DMS53 treated with DMSO at 0.1 percent for 48 hours (cell line): Measurements from ENCODE around the gene SMPD3.

Source experiments
- DNase-seq: peaks from one replicate; lab custom pipeline; 2025; ENCODE audit not compliant: unreplicated experiment; lab: John Stamatoyannopoulos, UW

Gene SMPD3

DNA sequence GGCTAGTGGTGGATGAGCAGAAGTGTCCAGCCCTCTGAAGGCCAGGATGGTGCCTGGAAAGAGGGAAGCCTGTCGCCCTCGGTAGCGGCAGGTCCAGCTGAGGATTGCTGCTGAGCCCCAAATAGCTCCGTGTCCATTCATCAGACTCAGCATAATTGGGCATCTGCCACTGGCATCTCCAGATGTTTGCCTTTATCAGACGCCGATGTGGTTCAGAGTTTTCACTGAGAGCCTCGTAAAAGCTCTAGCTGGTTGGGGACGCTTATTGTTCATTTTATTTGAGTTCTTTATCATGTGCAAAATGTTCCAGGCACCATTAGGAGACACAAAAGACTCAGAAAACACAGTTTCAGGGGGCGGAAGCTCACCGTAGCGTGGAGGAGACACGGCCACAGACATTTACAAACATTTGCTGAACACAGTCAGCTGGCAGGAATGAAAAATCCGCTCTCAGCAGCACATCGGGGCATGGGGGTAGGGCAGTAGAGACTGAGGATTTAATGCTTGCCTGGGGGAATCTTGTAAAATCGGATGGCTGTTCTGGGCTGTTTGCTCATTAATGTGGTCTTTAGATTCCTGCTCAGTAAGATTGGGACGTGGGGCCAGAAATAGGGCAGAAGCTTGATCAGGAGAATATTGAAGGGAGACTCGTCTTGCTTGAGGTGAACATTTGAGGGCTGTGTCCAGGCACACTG, 41.7 kb downstream of the SMPD3 start:
- DNase-seq = no peak

DNA sequence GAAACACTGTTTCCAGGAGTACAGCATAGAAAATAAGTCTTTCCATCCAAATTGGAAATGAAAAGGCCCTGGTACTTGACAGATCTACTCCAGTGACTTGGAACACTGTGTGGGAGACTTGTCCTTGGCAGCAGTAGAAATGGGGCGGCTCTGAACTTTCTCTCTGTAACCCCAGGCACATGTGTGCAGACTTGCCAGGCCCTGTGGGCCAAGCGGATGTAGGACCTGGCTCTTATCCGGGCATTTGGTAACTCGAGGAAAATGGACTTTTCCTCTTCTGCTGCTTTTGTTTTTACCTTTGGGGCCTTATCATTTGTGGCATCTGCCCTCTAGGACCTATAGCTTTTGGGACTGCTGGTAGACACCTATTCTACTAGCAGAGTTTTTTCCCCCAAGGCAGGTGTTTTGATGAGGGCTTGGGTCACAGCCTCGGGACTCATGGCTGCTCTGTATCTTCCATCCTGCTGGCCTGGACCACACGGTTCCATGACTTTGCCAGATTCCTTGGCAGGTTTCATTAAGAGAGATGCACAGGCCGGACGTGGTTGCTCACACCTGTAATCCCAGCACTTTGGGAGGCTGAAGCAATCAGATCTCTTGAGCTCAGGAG, 43.5 kb downstream of the SMPD3 start:
- no peak for DNase-seq

DNA sequence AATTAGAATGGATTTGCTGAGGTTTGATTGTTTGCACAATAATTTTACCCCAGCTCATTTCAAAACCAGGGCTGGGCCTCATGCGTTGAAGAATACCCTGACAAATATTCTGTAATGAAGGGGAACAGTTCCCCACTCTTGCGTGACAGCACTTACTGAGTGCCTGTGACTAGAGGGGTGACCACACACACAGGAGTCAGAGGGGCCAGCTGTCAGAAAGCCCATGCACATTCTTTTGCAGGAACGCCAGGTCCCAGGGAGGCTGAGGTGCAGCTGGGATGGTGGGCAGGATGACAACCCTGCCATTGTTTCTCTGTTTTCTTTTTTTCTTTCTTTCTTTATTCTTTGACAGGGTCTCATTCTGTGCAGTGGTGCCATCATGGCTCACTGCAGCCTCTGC, 44.6 kb downstream of the SMPD3 start:
- no peak for DNase-seq

DNA sequence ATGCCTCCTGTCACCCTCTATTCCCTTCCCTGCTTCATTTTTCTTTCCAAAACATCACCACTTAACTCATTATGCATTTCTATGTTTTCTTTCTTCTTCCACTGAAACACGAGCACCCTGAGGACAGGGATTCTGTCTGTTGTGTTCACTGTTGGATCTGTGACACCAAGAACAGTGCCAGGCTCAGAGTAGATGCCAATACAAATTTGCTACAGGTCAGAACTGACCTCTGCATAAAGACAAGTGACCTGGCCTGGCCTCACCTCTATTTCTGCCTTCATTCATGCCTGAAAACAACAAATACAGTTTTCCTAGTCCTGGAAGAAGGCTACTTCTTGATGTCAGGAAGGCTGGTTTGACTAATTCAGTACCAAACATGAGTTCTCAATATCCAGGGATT, 45.1 kb downstream of the SMPD3 start:
- DNase-seq = no peak

DNA sequence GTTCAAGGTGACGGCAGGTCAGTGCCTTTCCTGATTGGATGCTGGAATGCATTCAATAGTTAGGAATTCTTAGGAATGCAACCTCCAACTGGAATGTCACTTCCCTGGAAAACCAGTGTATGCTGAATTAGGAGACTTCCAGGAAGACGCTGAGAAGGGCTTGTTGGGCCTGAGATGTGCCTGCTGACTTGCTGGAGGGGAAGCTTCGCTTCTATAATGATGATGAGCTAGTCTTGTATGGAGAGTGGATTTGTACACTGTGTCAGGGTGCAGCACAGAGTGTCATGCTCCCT, 45.6 kb downstream of the SMPD3 start:
- DNase-seq = no peak

DNA sequence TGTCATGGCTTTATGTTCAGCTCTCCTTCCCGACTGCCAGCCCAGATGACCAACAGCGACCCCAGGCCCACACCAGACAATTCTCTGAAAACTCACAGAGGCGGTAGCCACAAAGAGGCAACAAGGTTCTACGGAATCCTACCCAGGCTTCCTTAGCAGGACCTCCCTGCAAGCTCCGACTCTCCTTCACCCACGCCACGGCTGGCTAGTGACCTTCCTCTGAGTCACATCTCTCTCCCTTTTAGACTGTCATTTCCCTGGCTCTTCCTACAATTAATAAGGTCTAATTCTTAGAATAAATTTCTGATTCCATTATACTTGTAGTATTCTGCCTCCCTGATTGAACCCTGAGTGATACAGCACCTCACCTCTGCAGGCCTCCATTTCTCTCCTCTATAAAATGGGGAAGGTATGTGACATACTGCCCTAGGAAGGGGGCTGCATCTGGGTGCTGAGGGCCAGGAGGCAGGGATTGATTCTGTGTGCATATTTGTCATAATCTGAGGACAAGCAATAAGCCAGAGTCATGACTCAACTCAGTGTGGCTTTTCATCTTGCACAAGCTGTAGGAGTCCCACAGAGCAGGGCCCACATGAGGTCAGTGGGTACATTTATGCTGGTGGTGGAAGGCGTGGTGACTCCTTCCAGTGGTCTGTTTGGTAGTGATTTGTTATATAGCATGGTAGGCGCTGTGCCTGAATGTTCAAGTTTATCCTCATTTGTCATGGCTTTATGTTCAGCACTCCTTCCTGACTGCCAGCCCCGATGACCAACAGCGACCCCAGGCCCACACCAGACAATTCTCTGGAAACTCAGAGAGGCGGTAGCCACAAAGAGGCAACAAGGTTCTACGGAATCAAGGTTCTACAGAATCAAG, 46.2 kb downstream of the SMPD3 start:
- DNase-seq = no peak

DNA sequence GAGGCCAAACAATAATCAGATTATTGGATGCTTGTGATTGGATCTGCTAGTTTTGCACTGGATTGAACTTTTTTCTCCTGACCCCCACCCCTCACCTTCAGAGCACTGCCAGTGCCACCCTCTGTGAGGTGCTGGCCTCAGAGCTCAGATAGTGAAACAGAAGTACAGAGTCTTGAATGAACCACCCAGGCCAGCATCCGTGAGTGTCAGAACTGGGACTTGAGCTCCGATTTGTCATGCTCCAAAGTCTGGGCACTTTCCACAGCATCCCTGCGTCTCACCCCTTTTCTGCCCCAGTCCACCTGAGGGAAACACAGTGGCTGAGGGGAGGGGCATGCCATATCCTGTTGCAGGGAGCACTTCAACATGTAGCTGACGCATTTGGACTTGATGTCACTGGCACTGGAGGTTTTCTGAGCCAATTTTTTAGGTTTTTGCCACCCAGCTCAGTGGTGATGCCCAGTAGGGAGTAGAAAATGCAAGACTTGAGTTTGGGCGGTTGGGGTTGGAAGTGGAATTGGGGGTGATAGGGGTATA, 47.3 kb downstream of the SMPD3 start:
- DNase-seq = no peak

DNA sequence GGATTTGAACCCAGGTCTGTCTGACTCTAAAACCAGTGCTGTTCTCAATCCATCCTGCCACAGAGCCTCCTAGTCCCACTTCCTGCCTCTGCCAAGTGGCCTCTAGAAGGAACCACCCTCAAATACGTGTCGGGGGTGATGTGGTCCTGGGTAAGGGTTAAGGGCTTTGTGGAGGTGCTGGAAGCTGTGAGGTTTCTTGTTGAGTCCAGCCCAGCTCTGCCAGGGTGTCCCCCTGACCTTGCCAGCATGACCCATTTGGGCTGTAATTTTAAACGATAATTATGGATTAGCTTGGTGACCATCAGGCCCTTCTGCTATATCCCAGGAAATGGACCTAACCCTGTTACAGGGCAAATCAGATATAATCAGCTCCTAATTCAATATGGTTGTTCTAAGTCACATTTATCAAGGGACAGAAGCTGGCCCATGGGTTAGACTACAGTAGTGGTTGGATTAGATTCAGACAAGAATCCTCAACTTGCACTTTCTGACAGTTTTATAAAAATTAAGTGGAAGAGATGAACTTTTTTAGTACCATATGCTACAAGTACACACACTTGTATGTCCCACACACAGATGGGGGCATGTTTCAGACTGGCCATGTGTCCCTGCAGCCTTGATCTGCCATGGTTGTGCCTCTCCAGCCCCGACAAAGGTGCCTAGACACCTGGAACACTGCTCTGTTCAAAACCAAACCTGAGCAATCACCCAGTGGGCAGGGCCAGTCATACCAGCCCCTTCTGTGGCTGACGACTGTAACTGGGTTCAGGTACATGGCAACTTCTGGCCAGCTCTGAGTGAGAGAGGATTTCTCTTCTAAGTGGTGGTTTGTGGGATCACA, 48.0 kb downstream of the SMPD3 start:
- DNase-seq = no peak

DNA sequence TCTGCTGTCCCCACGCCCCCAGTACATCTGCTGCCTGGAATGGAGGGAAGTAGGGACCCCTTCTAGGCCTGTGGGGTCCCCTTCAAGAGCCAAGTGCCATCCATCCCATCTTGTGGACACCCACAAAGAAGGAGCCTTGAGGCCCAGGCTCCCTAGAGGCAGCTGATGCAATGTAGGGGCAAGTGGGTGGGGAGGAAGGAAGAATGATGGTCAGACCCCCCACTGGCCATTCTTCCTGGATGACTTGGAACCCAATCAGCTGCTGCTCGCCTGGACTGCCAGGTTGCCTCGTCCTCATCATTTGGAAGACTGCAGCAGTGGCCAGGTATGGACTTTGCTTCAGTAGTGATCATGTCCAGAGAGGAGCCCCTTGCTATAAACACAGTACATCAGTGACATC, 48.9 kb downstream of the SMPD3 start:
- no peak for DNase-seq

DNA sequence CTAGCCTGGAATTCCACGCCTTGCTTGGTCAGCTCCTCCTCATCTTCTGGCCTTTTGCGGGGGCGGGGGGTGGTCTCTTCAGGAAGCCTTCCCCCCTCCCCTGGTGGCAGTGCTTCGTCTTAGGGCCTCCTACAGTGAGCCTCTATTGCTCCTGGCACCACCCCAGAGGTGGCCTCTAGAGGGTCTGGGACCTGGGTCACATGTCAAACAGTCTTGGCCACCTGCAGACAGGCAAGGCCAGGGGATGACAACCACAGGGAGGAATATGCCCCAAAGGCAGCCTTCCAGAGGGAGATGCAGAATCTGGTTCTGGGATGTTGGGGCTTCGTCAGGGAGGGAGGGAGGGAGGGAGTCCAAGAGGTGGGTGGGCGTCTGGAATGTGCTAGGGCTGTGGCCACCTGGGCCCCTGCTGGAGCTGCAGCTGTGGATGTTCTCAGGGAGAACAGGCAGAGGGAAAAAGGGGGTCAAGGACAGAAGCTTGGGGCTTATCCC, 50.6 kb downstream of the SMPD3 start:
- no peak for DNase-seq

DNA sequence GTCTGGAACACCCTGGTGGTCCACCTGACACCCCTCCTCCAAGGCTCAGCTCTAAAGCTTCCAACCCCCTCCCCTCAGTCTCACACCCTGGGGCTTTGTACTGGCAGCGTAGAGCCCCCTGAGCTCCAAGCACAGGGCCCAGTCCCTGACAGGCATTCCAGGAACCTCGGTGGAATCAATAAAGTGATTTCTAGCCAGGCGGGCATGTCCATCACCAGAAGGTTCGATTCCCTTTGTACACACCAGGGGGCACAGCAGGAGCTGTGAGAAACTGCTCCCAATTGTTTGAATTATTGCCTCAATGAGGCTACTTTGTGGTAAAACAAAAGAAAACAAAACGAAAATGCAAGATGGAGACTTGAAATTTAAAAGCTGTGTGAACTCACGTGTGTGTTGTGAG, 51.8 kb downstream of the SMPD3 start:
- peak; percentile 19 for DNase-seq

DNA sequence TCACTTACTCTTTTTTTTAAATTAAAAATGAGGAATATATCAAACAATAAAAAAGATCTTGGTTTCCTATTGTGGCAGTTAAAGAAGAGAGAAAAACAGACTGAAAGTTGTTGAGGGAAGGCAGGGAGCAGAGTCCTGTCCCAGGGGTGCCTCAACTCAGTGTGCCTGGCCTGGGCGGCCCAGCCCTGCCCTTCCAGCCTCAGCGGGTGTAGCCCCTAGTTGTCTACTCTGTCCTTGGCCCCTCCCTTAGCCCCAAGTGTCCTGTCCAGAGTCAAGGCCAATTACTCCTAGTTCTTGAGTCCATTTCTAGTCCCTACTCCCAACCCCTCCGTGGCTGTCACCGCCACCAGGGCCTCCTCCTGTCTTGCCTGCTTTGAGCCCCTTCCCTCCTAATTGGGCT, 52.5 kb downstream of the SMPD3 start:
- DNase-seq = no peak

DNA sequence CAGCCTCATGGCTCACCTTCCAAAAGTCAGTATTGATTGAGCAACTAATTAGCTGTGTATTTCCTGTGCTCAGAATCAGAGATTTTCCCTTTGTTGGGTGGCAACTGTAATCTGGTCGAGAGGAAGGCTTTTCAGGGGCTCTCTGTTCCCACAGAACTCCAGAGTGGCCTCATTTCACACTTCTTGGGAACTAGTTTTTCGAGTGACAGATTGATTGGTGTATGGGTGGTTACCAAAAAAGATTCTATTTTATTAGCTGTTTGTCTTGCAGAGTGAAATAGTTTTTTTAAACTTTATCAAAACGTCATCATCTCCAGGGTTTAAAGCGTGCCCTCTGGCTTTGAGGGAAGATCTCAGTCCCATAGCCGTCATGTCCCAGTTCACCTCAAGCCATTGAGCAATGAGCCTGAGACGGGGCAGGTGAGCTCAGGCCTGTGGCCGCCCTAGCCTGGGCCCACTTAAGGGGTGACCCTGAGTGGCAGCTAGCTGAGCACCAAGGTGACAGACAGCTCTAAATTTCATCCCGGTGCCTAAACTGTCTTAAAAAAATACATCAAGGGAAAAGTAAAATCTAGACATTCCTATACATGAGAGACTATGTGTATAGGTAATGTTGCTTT, 53.0 kb downstream of the SMPD3 start:
- DNase-seq = no peak

DNA sequence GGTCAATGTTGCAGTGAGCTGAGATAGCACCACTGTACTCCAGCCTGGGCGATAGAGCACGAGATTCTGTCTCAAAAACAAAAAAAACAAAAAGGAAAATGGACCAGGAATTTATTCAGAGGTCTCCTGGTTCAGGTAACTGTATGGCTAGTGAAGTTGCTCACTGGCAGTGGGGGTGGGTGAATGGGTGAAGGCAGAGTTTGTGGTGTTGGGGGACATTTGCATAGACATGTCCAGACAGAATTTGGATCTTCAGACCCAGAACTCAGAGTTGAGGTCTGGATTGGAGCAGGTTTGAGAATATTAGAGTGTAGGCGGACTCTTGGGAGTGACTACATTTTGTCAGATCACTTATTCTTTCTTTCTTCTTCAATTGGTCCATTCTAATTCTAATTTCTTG, 55.0 kb downstream of the SMPD3 start:
- no peak for DNase-seq

DNA sequence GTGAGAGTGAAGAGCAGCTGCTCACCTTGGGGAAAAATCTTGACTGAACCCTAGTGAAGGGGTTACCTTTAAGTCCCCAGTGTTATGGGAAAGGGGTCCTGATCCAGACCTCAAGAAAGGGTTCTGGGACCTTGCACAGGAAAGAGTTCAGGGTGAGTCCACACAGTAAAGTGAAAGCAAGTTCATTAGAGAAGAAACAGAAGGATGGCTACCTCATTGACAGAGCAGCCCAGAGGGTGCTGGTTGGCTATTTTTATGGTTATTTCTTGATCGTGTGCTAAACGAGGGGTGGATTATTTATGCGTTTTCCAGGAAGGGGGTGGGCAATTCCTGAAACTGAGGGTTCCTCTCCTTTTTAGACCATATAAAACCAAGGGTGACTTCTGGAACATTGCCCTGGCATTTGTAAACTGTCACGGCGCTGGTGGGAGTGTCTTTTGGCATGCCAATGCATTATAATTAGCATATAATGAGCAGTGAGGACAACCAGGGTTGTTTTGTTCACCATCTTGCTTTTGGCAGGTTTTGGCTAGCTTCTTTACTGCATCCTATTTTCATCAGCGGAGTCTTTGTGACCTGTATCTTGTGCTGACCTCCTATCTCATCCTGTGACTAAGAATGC, 58.4 kb downstream of the SMPD3 start:
- DNase-seq = no peak

DNA sequence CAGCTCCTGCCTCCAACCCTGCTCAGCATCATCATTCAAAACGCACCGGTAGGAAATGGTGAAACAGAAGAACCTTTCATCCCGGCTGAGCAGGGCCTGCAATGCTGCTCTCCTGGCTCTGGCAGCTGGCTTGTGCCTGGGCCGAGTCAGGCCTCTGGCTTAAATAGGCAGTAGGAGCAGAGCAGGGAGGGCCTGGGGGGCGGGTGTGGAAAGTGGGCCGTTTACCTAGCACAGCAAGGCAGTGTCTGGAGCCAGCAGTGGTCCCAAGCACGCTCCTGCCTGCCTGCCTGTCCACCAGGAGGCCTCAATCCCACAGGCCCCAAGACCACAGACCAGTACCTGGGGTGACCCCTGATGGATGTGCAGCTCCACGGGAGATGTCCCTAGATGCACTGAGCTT, 59.3 kb downstream of the SMPD3 start:
- no peak for DNase-seq

DNA sequence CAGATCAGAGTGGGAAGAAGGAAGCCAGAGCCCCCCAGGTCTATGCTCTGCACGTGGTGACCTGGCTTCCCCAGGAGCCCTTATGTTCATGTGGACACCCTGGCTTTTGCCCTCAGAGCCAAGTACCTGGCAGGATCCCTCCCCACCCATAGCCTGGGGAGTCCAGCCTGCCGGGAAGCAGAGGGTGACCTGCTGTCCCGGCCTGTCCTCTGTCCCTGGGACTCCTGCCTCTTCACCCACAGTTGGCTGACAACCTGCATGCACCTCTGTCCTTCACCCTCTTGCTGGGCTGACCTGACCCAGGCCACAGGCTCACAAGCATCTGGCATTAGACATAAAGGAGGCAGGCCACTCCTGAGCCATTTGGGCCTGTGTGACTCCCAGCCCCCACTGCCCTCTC, 60.2 kb downstream of the SMPD3 start:
- DNase-seq = no peak

DNA sequence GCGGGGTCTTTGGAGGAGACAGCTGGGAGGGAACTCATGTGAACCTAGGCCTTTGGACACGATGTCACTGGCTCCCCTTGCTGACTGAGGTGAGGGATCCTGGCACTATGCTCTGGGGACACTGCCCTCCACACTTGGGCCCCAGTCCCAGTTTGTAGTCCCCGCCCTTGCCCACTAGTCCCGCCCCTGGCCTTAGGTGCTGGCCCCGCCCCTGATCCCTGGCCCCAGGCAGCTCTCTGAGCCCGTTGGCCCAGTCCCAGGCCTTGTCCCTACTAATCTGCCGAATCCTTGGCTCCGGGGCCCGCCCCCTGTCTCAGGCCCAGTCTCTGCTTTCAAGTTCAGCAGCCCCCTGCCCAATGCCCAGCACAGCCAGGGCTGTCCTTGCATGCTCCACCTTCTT, 61.0 kb downstream of the SMPD3 start:
- no peak for DNase-seq

DNA sequence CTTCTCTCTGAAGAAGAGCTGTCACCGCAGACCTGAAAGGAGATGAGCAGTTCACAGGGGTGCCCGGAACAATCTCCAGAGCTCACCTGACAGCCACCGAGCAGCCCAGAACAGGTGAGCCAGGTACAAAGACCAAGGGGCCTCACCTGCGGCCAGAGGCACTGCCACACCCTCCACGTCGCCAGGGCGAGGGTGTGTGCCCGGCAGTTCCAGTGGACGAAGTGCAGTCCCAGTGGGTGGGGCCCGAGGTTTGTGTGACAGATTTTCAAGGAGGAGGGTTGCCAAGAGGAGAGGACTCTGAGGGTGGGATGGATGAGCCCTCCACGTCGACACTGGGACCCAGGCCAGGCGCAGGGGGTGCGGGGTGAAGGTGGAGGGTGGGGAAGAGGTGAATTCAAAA, 61.7 kb downstream of the SMPD3 start:
- no peak for DNase-seq

DNA sequence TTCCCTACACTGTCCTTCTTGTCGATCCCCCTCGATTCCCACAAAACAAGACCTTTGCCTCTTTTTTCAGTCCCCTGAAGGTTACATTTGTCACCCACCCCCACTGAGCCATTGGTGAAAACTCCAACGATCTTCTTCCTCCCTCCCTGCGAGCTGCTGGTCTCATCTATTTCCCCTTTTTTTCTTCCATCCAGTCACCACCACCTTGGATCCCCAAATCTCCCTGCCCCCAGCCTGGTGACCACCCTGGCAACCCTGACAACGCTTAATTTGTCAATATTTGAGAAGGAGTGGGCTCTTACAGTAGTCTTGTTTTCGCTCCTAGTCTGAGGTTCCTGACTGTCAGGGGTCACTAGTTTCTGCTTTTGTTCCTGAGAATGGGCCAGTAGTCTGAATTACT, 62.9 kb downstream of the SMPD3 start:
- DNase-seq = no peak
